Stimulated activated effector memory CD8-positive, alpha-beta T cell treated with anti-CD3 and anti-CD28 coated beads, Interleukin-12 subunit alpha, Interleukin-12 subunit beta, amount 100 ng/mL, for 72 hours (primary cell): ENCODE measurements around the gene IMMP2L.

Experiments
- ATAC-seq: fragments of 150-1000 bp; cut with Tn5 transposase; 2 replicates; pipeline ENCODE4 v1.10.0; 2021
- DNase-seq, 2 donors: peaks; one replicate each; pipeline ENCODE4 v3.0.0; 2021 to 2022; ENCODE audit warnings: low spot score in 2 of 2
- H3K27ac Mint-ChIP-seq: one replicate; pipeline ENCODE4 v1.8.0; 2022; ENCODE audit warnings: mild to moderate bottlenecking, mixed read lengths
- H3K36me3 Mint-ChIP-seq: one replicate; pipeline ENCODE4 v1.8.0; 2022; ENCODE audit warnings: mild to moderate bottlenecking, mixed read lengths
- H3K4me1 Mint-ChIP-seq: one replicate; pipeline ENCODE4 v1.8.0; 2022; ENCODE audit warnings: mixed read lengths
- H3K4me3 Mint-ChIP-seq: one replicate; pipeline ENCODE4 v1.8.0; 2022; ENCODE audit warnings: mild to moderate bottlenecking, mixed read lengths
- H3K9me3 Mint-ChIP-seq: one replicate; pipeline ENCODE4 v1.8.0; 2022; ENCODE audit warnings: mixed read lengths

The IMMP2L gene

GRCh38 chr7:110633313-110633712, 929.0 kb downstream of the IMMP2L start:
- Mint-ChIP-seq H3K9me3 (peaks cover 2% of the 10 kb centered on the region), H3K36me3 (no peaks in the 10 kb centered on the region), H3K4me1 (no peaks in the 10 kb centered on the region), H3K4me3 (no peak overlapping the region), H3K27ac (no peak overlapping the region)
- ATAC-seq (no peak), DNase-seq (no peak)

DNA sequence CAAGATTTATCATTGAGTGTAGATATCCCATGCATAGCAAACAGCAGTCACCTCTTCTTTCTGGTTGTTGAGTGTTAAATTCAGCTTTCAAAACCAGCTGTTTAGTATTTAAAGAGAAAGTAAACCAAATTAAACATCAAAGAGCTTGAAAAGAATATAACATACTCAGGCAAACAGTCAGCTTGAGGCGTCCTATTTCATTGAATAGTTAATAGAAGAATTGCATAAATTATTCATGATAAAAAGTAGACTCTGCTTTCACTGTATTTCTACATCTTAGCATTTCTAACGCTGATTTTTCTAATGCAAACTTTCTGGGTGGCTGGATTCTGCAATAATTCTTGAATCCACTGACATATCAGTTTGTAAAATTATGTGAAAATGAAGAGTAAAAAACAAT, 935.9 kb downstream of the IMMP2L start:
- no peaks in the 10 kb centered on the region for H3K36me3 Mint-ChIP-seq

GRCh38 chr7:110625294-110625693, 937.0 kb downstream of the IMMP2L start:
- Mint-ChIP-seq H3K36me3 (no peaks in the 10 kb centered on the region), H3K9me3 (peaks cover 3% of the 10 kb centered on the region), H3K4me1 (no peaks in the 10 kb centered on the region), H3K4me3 (no peak overlapping the region), H3K27ac (no peak overlapping the region)
- ATAC-seq (no peak), DNase-seq (no peak)

More for the DNA sequence above, 935.9 kb downstream of the IMMP2L start:
- Mint-ChIP-seq H3K4me3 (no peak overlapping the region), H3K27ac (no peak overlapping the region), H3K9me3 (peaks cover 2% of the 10 kb centered on the region), H3K4me1 (no peaks in the 10 kb centered on the region)
- DNase-seq (no peak), ATAC-seq (no peak)

- no peak overlapping the region for H3K4me3 Mint-ChIP-seq
- no peaks in the 10 kb centered on the region for H3K4me1 Mint-ChIP-seq
- peaks cover 3% of the 10 kb centered on the region for H3K9me3 Mint-ChIP-seq
- no peak overlapping the region for H3K27ac Mint-ChIP-seq
- H3K36me3 Mint-ChIP-seq, result no peaks in the 10 kb centered on the region
- DNase-seq, result no peak
- ATAC-seq, result no peak
These were observed 938.9 kb downstream of the IMMP2L start for GRCh38 chr7:110623436-110623835.

GRCh38 chr7:110621289-110621688, 941.0 kb downstream of the IMMP2L start:
- Mint-ChIP-seq H3K36me3 (no peaks in the 10 kb centered on the region), H3K4me1 (no peaks in the 10 kb centered on the region), H3K27ac (no peak overlapping the region), H3K9me3 (peaks cover 3% of the 10 kb centered on the region), H3K4me3 (no peak overlapping the region)
- no peak for ATAC-seq
- no peak for DNase-seq

DNA sequence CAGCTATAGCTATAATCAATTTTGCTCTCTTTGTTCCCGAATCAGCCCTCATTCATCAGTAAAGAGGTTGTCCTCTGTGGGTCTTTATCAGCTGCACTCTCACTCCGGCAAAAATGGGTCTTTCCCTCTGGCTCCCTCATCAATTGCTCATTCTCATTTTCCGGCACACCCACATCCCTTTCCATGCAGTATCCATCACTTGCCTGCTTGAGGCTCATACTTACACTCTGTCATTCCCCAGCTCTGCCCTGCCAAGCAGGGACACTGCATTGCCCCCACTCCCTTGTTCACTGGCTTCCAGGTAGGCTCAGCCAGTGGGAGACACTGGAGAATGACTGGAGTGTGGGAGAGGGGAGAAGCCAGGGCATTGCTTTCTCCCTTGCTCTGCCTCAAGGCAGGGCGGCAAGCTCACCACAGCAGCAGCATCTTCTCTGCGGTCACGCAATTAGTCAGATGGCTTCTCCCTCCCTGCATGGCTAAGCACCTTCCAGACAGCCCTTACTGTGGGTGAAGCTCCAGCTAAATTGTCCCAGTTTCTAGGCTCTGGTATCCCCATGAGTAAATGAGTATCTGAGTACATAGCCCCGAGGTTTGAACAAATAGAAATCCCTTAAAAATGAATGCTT, 942.1 kb downstream of the IMMP2L start:
- H3K9me3 Mint-ChIP-seq, result peaks cover 3% of the 10 kb centered on the region
- ATAC-seq, result no peak
- no peak for DNase-seq
- no peaks in the 10 kb centered on the region for H3K4me1 Mint-ChIP-seq
- no peak overlapping the region for H3K4me3 Mint-ChIP-seq
- H3K27ac Mint-ChIP-seq, result no peak overlapping the region
- H3K36me3 Mint-ChIP-seq, result no peaks in the 10 kb centered on the region
